NCI-H2081 treated with DMSO at 0.1 percent for 48 hours (cell line): ENCODE measurements around the gene YWHAH.

Experiments
- DNase-seq: peaks from one replicate; lab custom pipeline; 2025; lab: John Stamatoyannopoulos, UW

Gene YWHAH

GRCh38 chr22:31943978-31944699 is at the start of gene YWHAH:
YWHAH (plus strand) TSS chr22:31944535; CDS start chr22:31944734, 199 bp downstream.
- DNase-seq = peak; percentile 58

- DNase-seq = no peak
Observed at GRCh38 chr22:31895411-31896123, 48.8 kb upstream of the YWHAH start.

DNA sequence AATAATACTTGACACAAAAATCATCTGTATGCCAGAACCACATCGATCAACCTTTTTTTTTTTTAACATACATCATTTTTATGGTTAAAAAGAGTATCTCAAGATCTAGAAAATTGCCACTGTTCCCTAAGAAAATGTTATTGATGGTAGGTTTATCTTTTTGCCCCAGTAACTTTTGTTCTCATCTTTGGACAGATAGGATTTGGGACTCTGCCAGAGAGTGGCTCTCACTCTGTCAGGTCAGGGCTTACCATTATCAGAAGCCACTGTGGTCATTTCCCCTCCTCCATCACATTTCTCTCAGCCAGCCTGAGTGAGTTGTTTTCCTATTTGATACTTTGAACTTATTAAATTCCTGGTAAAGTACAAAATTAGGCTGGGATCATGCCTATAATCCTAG is 47.9 kb upstream of the YWHAH start:
- no peak for DNase-seq

GRCh38 chr22:31897842-31898805 is 46.2 kb upstream of the YWHAH start:
- DNase-seq = no peak

DNA sequence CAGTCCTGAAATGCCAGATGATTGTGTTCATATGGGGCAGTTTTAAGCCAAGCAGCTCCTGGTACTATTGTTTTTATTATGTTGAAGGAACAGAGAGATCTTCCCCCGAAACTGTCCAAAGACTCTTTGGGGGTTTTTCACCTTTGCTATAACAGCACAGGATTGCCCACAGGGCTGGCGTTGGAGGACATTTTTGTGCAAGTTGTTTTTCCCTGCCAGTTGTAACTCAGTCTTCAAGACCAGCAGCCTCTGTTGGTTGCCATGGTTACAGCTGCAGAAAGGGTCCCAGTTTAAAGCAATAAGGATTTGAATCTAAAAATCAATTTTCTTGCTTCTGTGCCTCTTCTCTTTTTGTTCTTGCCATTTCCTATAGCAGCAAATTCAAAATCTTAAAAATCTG is 45.4 kb upstream of the YWHAH start:
- DNase-seq = no peak

DNA sequence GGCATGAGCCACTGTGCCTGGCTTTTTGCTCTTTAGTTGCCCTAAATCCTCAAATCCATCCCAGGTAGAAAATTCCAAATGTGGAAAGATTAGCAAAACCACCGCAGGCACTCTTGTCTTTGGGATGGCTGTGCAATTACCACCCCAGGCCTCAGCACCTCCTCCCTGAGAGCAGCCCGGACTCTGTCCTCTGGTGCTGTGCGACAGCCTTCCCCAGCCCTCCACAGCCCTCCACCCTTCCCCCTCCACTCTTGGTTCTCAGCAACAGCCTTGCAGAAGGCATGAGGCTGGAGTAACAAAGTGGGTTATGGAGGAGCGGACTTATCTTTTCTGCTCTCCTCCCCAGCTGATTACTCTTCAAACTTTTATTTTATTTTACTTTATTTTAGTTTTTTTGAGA is 44.7 kb upstream of the YWHAH start:
- DNase-seq = no peak

DNA sequence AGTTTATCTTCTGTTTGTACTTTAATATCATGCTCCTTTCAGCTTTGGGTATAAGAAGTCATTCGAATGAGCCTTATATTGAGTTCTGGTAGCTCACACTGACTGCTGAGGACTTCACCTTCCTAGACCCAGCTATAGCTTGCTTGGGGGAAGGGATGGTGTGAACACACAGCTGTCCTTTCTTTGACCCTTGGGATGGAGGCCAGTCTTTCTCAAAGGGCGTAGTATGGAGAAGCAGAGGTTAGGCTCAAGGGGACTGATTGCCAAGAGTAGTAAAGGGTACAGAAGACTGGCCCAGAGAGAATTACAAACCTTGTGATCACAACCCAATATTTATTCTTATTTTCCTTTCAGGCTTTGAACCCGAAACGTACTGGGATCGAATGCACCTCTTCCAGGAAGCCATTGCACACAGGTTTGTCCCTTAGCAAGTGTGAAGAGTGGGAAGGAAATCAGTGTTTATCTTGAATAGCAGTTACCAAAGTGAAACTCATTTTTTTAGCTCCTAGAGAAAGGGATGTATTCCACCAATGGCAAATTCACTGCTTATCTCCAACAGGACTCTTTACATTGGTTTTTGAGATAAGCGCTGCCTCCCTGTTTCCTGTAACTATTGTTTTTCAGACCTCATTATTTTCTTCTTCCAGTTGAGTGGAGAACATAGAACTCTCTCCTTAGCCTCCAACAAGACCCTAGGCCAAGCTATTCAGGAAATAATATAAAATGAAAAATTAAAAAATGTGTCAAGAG is 42.8 kb upstream of the YWHAH start:
- DNase-seq = no peak

GRCh38 chr22:31904651-31905050 is 39.7 kb upstream of the YWHAH start:
- DNase-seq = no peak

DNA sequence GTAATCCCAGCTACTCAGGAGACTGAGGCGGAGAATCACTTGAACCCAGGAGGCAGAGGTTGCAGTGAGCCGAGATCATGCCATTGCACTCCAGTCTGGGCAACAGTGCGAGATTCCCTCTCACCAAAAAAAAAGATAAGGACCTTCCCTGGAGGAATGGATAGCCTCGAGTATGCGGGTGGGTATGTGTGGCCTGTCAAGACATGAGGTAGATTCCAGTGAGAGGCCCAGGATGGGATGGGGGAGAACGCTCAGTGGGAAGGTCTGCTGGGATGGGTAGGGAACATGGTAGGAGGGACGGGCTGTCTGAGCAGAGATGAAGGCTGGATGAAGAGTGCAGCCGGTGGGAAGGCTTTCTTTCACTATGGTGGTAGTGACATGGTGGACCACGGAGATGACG is 39.0 kb upstream of the YWHAH start:
- no peak for DNase-seq

DNA sequence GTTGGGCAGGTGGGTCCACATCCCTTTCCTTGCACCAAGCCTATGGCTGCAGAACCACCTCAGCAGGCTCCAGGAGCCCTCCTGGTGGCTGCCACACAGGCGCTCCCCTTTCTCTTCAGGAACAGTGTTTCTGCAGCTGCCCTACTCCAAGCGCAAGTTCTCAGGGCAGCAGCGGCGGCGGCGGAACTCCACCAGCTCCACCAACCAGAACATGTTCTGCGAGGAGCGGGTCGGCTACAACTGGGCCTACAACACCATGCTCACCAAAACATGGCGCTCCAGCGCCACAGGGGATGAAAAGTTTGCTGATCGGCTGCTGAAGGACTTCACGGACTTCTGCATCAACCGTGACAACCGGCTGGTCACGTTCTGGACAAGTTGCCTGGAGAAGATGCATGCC is 38.2 kb upstream of the YWHAH start:
- no peak for DNase-seq

GRCh38 chr22:31906569-31906968 is 37.8 kb upstream of the YWHAH start:
- no peak for DNase-seq

- no peak for DNase-seq
Observed at GRCh38 chr22:31909977-31910376, 34.4 kb upstream of the YWHAH start.

- no peak for DNase-seq
Observed at GRCh38 chr22:31911565-31912406, 32.5 kb upstream of the YWHAH start.

GRCh38 chr22:31912407-31912743 is 32.0 kb upstream of the YWHAH start:
- DNase-seq = no peak

DNA sequence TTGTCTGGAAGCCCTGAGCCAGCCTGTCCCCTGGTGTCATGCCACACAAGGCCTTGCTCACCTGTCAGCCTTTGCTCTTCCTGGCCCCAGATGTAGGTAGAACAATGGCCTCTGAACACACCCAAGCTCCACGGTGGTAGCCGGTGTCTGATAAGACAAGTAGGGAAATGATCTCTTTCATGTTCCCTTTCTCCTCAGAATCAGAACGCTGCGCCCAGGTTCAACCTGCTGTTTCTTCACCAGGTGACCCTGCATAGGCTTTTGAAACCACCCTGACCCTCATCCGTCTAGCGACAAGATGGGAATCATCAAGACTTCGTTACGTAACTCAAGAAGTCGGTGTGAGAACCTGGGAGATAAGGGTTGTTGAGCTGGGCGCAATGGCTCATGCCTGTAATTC is 28.7 kb upstream of the YWHAH start:
- no peak for DNase-seq

- DNase-seq = no peak
Observed at GRCh38 chr22:31917227-31917921, 27.0 kb upstream of the YWHAH start.

DNA sequence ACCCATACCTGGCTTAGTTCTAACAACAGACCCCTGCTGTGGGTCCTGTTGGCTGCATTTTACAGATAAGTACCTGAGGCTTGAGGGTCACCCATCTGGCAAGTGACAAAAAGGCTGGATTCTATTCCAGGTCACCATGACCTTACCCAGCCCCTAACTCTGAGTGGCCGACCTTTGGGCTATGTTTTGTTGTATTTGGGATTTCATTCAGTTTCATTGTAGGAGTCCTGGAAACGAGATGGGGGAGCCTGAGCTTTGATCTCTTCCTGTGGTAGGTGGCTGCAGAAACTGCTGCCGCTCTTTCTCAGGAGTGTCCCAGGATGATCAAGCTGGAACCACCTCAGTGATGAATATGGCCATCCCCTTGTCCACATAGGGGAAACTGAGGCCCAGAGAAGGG is 24.6 kb upstream of the YWHAH start:
- no peak for DNase-seq

- DNase-seq = no peak
Observed at GRCh38 chr22:31920306-31920705, 24.0 kb upstream of the YWHAH start.

GRCh38 chr22:31921106-31921505 is 23.2 kb upstream of the YWHAH start:
- no peak for DNase-seq

DNA sequence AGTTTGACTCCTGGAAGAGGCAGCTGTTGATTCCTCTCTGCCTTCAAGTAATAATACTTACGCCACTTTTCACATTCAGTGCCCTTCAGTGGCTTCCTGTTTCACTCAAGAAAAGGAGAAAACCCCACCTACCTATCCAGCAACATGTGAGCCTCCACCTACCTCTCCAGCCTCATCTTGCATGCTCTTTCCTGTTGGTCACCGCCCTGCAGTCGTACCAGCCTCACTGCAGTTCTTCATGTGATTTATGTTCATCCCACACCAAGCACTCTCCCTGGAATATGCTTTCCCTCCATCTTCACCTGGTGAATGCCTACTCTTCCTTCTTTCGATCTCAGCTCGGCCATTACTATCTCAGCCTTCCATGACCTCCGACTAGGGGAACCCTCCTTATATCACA is 21.8 kb upstream of the YWHAH start:
- DNase-seq = no peak
